Measurements from ENCODE around the gene PA2G4.
A peak's percentile ranks its signal among the peaks of the same experiment; 100 is the strongest.
"Not testable (repeated sequence)": the region's sequence is repeated elsewhere in the genome, so short reads cannot be mapped to it uniquely, and the experiment has no call there.

Gene PA2G4

DNA sequence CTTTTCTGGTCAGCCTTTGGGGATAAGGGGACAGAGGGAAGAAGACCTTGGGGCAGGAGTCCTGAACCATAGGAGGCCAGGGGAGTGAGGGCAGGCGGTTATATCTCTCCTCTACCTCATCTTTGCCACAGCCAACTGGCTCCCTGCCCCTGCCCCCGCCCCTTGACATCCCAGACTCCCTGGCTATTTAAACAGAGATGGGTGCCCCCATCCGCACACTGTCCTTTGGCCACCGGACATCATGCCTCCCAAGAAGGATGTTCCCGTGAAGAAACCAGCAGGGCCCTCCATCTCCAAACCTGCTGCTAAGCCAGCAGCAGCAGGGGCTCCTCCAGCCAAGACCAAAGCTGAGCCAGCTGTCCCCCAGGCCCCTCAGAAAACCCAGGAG lies 49.3 kb downstream of the PA2G4 start:
- no peak for DNase-seq (ENCODE audit: low read depth in 2 of 2)

- DNase-seq (ENCODE audit: low read depth in 2 of 2), result no peak
Measured at GRCh38 chr12:56154246-56154771, 50.0 kb downstream of the PA2G4 start.

DNA sequence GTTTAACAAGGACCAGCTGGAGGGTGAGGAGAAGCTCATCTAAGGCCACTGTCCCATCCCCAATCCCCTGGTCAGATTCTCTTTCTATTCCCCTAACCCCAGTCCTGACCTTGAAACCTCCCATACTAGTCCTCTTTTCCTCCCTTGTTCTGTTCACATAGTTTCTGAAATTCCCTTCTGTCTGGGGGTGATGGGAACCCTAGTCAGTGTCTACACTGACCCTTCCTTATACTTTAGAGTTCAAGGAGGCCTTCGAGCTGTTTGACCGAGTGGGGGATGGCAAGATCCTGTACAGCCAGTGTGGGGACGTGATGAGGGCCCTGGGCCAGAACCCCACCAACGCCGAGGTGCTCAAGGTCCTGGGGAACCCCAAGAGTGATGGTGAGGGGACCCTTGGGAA lies 50.5 kb downstream of the PA2G4 start:
- DNase-seq (ENCODE audit: low read depth in 2 of 2), result no peak

DNA sequence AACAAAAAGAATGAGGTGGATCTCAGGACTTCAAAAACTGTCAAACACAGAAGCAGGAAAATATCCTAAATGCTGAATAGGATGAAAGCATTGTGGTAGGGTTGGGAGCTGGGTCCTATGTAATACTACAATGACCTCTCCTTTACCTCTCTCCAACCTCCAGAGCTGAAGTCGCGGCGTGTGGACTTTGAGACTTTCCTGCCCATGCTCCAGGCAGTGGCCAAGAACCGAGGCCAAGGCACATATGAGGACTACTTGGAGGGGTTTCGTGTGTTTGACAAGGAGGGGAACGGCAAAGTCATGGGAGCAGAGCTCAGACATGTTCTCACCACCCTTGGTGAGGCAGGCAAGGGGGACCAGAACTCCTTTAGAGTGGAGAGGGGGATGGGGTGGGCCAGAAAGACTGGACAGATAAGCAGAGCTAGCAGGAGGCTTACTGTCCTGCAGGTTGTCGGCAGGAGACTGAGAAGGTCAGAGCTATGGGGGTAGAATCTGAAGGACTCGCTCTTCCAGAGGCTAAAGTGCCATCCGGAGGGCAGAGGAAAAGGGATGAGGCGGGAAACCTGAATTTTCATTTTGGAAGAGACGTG lies 51.0 kb downstream of the PA2G4 start:
- DNase-seq (ENCODE audit: low read depth in 2 of 2), result no peak

GRCh38 chr12:56156464-56157200 lies 52.3 kb downstream of the PA2G4 start:
- DNase-seq (ENCODE audit: low read depth in 2 of 2), result not testable (repeated sequence)

DNA sequence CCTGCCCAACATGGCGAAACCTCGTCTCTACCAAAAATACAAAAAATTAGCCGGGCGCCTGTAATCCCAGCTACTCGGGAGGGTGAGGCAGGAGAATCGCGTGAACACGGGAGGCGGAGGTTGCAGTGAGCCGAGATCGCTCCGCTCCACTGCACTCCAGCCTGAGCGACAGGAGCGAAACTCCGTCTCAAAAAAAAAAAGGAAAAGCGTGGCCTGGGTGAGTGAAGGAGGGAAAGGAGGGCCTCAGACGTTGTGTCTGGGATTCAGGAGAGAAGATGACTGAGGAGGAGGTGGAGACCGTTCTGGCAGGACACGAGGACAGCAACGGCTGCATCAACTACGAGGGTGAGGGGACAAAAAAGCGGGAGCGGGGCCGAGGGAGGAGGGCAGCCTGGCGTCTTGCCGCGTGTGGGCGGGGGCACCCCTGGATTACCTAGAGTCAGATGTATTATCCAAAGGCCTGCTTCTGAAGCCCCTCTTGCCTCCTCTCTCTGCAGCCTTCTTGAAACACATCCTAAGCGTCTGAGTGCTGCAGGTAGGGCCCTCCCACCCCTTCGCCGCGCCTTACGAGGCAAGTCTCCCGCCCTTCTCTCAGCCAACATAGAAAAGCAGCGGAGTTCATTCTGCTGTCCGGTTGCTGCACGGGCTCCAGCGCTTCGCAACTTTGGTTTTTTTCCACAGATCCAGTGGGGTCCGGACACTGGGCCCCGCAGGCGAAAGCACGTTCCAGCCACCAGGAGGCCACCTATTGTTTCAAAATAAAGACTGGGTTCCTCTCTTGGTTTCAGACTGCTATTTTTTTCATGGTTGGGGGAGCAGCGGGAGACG lies 53.1 kb downstream of the PA2G4 start:
- DNase-seq (ENCODE audit: low read depth in 2 of 2), result peak; percentile 27 to 43

DNA sequence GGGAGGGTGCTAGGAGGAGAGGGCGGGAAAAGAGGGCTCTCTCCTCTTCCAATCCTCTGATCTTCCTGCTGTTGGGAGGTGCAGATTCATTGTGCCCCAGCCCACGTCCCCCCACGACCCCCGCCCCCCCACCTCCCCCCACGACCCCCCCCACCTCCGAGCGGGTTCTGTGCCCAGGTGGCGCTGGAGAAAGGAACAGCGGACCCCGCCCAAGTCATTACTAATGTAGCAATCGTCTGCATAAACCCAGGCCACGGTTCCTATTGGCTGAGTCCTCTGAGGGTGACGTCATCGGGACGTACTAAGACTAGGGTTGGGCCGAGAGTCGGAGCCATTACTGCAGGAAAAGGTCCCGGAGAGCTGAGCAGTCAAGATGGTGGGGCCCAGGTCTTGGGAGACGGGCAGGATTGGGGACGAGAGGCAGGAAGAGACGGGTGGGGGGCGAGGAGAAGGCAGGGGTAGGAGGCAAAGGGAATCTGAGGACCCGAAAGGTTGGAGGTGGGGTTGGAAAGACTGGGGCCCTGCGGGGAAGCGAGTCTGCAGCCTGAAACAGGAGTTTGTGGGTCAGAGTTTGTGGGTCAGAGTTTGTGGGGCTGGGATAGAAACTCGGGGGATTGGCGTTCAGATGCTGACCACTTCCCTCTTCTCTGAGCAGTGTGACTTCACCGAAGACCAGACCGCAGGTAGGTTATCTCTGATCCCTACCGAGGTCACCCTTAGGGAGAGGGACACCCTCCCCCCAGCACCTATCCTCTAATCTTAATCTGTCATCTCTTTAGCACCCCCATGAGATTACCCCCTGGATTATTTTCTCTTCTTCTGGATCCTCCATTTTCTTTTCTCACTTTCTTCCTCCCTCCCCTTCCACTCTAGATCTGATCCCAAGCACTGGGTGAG lies 53.9 kb downstream of the PA2G4 start, which contains the start of gene MYL6:
Gene MYL6, plus strand, starts transcription at position 331 of the 897 bp plus-strand sequence. Its CDS starts 43 bp downstream, at position 374.
- DNase-seq (ENCODE audit: low read depth in 2 of 2), result peak; percentile 86 to 88

DNA sequence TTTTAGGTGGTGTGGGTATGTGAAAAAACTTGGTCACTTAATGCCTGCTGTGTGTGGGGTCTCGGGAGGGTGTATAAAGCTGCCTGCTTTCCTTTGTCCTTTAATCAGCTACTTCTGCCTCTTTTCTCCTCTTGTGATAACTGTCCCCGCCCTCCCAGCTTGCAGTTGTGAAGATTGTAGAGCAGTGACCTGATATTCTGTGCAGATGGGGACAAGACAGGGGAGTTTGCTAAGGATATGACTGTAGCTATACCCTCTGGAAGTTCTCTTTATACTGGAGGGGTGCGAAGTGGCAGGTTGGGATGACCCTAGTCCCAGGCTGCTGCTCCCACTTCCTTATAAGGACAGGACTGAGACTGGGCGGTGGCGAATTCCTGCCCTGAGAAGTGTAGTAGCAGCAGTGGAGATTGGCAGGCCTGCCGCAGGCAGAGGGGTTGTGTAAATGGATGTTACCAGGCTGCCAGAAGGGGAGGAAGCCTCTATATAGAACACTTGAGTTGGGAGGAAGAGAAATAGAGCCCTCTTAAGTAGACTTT lies 54.6 kb downstream of the PA2G4 start:
- no peak for DNase-seq (ENCODE audit: low read depth in 2 of 2)

- no peak for DNase-seq (ENCODE audit: low read depth in 2 of 2)
Measured at GRCh38 chr12:56159482-56160192, 55.3 kb downstream of the PA2G4 start.

GRCh38 chr12:56160193-56160763 lies 55.9 kb downstream of the PA2G4 start:
- DNase-seq (ENCODE audit: low read depth in 2 of 2), result peak; percentile 31

GRCh38 chr12:56160894-56161689 lies 56.7 kb downstream of the PA2G4 start:
- DNase-seq (ENCODE audit: low read depth in 2 of 2), result no peak

GRCh38 chr12:56161690-56162351 lies 57.5 kb downstream of the PA2G4 start:
- DNase-seq (ENCODE audit: low read depth in 2 of 2), result no peak

DNA sequence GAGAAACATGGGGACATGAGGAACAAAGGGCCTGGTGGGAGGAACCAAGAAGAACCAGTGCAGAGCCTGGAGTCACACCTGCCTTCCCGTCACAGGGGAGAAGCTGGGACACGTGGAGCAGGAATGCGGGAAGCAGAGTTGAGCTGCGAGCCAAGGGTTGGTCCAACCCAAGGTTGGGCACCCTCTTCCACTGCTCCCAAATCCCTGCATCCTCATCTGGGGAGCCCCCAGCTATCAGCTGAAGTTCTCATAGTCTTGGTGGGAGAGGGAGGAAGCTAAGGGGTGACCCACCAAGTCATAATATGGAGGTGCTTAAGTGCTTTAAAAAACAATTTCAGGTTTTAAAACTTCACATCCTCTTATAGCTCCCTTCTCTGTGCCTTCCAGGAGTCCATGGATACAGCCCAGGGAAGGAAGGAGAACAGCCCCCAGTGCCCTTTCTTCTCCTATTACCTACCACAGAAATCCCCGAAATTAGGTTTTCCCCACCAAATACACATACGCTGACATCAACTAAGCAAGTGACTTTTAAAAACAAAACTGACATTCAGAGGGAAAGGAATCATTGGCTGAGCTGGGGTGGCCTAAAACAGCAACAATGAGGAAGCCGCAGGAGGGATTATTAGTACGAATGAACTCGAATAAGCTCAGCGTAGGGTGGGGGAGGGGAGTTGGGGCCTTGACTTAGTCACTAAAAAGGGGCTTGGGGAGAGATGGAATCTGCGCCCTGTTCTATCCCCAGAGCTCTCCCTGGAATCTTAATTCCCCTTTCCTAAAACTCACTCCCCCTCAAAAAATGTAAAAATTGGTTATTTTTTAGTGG lies 58.3 kb downstream of the PA2G4 start:
- DNase-seq (ENCODE audit: low read depth in 2 of 2), result no peak
